Colon (tissue), 2 donors: ENCODE measurements around the gene CABLES1.

Source experiments
- FAIRE-seq: peaks from 2 replicates; lab custom pipeline; 2012; peaks lifted over from hg19 to GRCh38; lab: Jason Lieb, UNC
- donor health status: control.
- donor health status: control.

Gene CABLES1

DNA sequence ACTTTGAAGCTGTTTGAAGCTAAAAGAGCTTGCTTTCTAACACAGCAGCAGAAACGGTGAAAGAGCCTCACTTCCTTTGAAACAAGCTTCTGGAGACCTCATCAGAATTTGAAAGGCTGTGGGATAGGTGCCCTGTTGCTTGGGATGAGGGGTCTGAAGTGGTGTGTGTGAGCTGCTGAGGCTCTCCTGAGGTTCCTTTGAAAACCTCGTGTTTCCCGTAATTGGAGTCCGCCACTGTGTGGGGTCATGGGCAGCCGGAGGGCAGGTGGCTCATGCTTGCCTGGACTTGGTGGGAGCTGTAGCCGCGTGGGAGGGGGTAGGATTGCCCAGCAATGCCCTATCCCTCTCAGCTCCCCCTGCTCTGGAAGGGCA lies 34.4 kb downstream of the CABLES1 start:
- FAIRE-seq = no peak

DNA sequence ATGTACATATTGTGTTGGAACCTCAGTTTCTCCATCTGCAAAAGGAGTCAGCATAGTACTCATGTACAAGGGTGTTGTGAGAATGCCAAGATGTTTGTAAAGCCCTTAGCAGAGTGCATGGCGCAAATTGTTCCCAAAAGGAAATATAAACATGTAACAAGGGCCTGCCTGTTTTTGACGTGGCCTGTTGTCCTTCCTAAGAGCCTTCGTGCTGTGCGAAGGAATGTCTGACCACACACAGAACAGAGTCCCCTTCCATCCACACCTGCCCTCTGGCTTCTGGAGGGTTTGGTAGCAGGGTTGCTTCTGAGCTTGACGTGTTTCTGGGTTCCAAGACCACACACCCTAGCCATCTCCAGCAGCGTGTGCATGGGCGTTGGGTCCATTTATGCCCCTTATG lies 34.9 kb downstream of the CABLES1 start:
- FAIRE-seq = no peak

DNA sequence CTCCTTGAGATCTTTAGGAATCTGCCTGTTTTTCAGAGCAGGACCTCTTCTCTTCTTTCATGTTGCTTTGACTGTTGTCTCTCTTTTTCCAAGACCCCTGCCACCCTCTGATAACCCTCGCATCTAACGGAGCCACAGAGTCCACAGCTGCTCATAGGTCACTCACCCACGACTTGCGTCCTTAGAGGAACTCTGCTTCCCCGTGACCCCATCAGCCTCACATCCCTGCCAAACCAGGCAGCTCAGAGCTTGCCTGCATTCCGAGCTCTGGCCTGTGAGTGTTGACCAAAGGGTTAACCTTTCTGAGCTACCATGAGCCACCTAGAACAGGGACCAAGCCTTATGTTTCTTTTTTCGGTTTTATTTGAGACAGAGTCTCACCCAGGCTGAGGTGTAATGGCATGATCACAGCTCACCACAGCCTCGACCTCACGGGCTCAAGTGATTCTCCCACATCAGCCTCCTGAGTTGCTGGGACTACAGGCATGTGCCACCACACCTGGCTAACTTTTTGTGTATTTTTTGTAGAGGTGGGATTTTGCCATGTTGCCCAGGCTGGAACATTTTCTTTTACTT lies 36.4 kb downstream of the CABLES1 start:
- FAIRE-seq = no peak

DNA sequence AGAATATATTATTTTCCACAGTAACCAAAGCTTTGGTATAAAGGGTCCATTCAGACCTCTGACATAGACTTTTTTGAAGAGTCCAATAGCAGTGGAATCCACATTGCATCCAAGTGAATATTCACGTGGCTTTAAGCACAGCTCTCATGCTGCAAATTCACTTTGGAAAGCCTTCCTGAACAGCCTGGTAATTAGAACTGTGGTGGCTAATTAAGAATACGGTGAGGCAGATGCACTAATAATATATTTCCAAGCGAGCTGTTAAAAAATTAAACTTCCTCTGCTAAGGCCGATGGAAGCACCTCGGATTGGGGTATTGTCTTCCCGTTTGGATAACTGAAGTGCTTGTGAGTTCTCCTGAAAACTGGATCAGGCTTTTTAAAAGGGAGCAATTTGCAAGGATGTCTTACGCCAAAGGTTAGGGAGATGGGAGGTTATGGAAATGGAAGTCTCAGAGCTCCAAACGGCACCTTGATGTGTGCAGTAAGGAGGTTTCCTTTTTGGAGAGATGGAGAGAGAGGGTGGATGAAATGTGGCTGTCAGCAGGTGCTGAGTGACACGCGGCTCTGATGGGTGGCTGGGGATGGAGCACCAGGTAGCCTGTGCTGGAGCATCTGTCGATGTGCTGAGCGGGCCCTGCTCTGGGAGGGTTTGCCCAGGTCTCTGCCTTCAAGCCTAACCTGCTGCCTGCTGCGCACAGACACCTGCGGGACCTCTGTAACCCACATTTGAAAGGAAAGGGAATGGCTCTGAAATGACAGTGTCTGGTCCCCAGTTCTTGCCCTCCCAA lies 37.5 kb downstream of the CABLES1 start:
- FAIRE-seq = no peak

DNA sequence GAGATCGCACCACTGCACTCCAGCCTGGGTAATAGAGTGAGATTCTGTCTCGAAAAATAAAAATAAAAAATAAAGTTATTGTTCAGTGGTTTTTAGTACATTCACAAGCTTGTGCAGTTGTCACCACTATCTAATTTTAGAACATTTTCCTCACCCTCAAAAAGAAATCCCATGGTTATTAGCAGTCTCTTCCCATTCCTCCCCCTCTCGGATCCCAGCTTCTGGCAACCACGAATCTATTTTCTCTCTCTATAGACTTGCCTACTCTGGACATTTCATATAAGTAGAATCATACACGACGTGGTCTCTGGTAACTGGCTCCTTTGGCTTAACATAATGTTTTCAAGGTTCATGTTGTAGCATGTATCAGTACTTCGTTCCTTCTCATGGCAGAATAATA lies 38.6 kb downstream of the CABLES1 start:
- no peak for FAIRE-seq

DNA sequence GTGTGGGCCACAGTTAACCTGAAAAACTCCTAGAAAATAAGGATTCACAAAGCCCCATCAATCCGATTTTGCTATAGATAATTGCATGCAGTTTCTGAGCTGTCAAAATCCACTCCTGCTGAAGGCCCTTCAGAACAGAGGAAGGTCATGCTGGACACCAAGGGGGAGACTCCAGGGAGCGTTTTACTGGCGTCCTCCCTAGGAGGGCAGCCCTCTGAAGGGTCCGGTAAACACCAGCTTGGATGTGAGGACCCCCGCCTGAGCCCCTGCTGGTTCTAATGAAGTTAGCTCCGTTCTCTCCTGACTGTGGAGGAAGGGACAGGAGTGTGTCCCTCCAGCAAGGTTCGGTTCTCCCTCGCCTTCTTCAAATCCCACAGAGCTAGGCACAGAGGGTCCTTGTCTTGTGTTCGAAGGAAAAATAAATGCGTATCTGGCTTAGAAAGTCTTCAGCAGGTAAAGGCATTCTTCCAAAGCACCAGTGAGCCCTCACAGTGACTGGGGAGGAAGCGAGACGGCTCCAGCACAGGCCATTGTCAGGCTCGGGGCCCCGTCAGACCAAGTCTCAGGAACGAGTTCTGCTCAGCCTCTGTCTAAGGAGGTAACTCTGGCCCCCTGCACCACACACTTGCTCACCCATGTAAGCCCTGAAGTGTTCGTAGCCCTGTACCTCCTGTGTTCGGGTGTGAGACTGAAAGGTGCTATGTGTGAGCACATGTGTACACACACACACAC lies 41.6 kb downstream of the CABLES1 start:
- FAIRE-seq = no peak

DNA sequence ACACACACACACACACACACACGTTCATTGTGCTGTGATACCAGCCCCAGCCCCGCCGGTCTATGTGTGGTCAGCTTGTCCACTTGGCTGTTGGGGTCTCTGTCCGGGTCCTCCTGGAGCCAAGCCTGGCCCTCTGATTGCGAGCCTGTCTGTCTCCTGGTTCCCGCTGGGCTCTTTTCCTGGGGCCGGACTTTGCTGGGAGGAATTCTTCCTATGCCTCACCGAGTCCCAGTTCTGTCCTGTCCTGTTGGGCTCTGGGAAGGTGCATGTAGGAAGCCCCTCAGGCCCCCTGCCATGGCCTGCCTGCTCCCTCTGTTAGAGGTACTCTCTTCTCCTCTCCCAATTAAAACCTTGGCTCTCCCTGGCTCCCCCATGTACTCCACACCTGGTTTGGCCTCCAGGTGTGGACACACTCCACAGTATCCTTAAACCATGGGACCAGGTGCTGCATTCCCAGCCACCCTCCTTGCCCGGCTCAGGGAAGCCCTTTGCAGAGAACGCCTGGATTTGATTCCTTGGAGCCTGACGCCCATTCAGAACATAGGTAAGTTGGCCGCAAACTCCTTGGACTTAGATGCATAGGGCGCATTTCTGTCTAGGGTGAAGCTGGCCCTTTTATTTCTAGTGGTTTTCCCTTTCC lies 42.3 kb downstream of the CABLES1 start:
- no peak for FAIRE-seq

DNA sequence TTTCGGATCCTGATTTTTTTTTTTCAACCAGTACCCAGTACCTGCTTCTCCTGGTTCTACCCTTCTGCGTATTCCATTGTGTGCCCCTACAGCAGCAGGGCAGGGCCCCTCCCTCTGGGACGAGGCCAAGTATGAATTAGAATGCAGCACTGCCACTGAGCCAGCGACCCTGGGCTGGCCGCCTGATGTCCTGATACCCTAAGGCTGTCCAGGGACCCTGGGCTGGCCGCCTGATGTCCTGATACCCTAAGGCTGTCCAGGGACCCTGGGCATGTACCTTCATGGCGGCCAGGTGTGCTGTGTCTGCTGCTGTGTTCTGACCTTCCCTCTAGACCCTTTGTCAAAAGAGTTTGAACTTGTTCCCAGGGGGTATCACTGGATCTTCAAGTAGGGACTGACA lies 42.9 kb downstream of the CABLES1 start:
- FAIRE-seq = no peak

DNA sequence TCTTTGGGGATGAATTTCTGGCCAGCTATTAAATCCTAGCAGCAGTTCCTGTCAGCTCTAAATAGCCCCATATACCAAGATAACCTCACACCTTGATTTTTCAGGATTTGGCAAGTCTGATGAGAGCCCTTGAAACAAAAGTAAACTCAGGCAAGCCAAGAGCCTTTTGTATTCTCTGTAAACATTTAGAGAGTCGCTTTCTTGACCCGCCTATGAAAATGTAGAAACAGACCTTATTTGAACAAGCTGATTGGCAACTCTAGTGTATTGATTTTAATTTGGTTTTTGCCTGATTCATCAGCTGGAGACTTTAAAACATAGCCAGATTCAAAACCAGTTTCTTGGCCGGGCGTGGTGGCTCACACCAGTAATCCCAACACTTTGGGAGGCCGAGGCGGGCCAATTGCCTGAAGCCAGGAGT lies 43.4 kb downstream of the CABLES1 start:
- no peak for FAIRE-seq

DNA sequence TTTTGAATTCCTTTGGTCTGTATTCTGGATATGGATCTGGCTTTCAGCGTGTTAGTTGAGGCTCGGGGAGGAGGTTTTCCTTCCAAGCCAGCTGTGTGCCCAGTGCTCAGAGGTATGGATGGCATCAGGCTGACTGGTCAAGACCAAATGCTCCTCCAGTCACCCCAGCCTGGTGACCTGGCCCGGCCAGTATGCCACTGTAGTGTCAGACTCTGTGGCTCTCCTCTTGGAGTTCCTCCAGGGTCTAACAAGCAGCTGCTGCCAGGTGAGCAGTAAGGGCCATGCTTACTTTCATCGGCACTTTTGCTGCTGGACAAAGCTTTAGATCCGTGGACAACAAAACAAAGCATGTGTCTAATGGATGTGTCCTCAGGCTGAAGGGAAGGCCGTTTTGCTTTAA lies 44.1 kb downstream of the CABLES1 start:
- no peak for FAIRE-seq

DNA sequence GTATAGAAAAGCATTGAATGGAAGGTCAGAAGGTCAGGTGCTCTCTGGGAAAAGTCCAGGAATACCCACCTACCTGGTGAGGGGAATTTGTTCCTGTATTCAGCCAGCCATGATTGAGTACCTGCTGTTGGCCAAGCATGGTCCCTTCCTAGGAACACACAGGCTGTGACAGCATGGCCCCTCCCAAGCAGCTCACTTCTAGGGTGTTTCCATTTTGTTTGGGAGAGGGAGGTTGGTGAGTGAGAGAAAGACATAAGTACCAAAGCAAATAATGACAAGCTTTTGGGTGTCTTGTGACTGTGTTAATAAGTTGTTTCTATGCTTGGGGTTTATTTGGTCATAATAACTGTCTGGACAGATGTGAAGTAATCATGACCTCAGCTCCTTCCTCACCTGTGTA lies 46.3 kb downstream of the CABLES1 start:
- no peak for FAIRE-seq

DNA sequence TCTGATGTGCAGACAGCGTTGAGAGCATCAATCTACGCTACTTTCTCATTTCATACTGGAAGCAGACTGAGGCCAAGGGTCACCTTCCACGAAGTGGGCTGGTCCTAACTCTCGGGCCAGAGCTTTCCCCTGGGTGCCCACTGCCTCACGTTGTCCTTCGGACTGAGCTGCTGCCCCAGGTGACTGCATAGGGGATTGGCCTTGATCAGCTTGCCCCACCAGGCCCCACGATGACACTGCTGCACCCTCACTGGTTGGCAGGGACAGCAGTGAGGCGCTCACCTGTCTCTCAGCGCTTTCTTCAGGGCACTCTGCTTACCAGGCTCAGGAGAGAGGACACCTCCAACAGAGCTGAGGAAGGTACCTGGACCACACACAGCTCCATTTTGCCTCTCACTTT lies 47.3 kb downstream of the CABLES1 start:
- FAIRE-seq = no peak

DNA sequence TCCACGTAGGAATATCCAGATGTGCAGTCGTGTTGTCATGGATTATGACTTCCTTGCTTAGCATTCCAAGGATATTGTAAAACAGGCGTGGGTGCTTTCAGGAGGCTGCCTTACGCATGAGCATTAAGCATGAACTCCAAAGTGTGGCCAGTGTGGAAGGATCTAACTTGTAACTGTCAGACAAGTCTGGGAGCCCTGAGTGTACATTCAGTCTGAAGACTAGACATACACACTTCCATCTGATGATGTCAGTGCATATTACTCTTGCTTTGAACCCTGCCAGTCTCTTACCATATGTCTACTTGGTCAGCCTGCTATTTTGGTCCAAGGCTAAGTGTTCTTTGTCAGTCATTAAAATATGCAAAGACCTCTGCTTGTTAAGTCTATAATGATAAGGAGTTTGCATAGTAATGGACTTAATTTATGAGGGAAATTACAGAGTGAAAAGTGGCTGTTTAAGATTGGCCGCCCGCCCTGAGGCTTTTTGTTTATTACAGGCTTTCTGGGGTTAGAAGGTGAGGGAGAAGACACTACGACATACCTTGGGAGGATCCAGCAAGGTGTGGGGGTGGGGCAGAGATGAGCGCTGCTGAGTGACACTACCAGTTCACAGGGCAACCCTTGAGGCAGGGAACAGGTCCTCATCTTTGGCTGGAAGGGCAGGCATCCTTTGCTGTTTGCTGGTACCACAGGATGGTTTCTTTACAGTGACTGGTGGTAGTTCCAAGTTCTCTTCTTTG lies 48.3 kb downstream of the CABLES1 start:
- no peak for FAIRE-seq

DNA sequence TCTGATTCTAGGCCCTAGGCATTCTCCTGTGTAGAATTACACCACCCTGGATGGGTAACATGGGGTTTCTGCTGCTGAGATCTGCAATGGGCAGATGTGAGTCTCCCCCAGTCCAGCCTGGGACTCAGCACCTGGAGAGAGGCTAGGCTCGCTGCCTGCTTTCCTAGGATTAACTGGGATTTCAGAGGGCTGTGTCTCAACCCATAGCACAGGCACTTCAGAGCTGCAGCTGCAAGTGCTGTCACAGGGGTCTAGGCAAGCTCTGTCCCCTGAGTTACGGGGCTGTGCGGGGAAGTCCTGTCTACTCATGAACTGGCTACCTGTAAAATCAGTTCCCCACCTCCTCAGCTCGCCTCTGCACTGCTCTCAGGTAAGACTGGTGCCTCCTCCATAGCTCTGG lies 51.5 kb downstream of the CABLES1 start:
- FAIRE-seq = no peak

DNA sequence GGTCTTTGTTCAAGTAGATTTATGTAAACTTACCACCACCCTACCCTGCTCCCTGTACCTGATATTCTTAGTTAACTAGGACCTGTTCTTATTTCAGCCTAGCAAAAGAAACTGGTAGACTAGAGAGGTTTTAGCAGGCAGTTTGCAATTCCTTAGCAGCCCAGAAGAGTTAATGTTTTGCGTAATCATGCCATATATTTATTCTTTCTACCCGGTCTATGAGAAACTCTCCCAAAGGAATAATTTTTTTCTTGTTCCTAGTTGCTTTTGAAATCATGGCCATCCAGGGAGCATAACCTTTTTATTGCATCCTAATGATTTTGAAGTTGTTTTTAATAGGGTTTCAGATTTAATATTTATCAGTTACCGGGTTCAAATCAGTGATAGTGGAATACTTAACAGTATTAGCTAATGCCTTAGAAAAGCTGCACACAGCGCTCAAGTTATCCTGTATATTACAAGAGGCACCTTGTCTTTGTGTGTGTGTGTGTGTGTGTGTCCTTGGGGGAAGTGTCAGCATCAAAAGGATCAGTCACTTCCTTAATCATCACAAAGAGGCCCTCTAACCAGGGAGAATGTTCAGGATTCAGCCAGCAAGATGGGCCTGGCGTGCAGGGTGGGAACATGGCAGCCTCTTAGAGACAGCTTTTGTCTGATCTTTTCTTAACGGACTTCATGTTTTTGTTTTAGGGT lies 52.9 kb downstream of the CABLES1 start:
- no peak for FAIRE-seq

DNA sequence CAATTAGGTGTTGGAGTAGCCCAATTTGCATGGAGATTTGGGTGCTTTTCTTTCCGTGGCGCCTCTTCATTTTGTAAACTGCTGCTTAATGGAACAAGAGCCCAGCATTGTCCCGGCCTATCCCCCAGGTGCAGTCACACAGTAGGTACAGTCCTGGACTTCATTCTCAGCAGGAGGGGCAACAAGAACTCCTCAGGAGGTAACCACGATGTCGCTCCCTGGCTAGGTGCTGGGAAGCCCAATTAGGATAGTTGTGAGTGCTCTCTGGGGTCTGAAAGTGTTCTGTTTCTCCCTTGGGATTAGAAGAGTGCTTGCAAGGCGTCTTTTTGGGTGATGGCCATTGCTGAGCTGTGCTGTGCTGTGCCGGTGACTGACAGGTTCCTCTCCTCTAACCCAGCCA lies 53.8 kb downstream of the CABLES1 start:
- no peak for FAIRE-seq

DNA sequence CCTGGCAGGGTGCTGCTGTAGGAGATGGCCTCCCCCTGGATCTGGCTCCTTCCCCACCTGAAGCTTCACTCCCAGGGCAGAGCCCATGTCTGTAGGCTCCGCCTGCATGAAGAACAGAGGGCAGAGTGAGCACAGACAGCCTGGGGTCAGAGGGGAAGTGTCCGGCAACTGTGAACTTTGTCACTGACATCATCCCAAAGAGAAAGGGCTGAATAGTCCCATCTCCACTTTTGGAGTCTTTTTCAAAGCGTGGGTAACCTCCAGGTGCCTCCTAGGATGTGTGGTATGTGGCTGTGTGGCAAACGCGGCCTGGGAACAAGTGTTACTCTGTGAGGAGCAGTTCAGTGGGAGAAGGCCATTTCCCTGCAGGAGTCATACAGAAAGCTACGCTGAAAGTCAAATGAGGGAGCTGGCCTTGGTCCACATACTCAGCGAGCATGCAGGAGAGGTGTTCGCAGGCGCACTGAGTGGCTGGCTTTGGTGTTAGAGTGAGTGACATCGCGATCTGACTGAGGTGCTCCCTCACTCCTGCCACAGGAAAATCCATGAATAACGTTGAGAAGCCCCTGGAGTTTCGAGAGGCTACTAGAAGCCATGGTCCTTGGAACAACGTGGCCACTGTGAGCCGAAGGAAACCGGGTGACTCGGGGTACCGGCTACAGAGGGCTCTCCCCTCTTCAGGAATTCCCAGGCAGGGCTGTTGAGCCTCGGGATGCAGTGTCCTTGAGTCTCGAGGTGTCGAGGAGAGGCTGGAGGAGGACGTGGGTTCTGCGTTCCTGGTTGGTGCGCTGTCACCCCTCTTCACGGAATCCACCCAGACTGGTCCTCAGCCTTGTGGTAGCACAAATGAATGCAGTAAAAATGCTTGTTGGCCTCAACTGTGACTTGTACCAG lies 54.7 kb downstream of the CABLES1 start:
- FAIRE-seq = no peak

DNA sequence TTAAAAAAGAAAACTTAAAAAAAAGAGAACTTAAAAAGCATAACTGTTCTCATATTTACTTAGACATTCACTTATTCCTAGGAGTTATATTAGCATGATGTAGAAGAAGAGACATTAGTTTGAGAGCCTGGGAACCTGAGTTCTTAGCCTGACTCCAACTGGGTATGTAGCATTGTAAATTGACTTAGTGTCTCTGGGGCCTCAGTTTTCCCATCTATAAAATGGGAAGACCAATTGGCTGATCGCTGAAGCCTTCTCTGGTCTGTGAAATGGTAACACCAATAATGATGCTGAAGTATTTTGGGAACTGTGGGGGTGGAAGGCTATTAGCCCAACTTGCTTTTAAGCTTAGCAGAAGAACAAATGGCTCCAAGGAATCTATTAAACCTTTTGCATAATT lies 55.9 kb downstream of the CABLES1 start:
- FAIRE-seq = no peak

DNA sequence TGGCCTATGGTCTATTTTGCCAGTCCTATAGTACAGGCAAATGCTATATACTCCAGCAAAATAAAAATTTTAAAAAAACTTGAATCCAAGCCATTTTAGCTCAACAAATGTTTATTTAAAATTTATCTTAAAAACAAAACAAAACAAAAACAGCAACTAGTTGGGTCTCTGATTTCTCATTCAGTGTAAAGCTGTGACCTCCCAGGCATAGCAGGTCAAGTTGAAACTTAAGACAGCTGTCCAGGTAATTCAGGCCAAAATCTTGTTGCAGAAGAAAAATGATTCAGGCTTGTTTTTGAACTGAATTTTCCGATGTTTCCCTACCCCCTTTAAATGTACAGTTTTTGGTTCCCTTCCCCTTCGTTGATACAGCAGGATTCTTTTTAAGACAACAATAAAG lies 58.5 kb downstream of the CABLES1 start:
- FAIRE-seq = no peak

DNA sequence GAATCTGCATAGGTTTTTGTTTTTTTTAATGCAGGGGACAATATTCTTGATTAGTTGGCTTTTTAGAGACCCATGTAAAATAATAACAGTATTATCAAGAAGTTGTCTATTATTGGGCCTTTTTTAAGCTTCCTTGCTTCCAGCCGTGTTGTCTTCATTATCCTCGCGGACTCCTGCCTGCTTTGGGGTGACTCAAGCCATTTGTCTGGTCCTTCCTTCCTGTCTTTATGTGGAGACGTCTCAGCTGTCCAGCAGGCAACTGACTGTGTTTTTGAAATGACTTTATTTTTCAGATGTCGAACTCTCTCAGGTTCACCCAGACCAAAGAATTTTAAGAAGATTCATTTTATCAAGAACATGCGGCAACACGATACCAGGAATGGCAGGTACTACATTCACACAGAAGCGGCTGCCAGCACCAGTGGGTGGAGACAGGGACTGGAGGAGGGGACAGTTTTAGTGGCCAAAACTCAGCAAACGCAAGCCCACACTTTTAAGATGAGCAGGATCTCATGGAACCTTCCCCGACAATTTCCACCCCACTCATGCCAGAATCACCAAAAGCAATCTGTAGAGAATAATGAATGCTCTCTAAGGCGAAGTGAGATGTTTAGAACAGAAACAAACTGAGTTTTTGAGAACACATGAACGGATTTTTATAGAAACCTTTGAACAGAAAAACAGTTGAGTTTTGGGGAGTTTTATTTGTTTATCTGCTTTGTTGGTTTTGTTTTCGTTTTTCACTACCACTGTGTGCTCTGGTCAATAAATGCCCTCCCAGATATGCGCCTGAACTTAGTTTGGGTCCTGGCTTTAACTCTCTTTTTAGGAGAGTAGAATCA lies 59.1 kb downstream of the CABLES1 start:
- no peak for FAIRE-seq
